Neural progenitor cell (in vitro differentiated cells): ENCODE data around the gene CXCL14. TPM values are rescaled to one million over a fixed set of nuclear protein-coding genes. Genes with fewer than 3 reads are reported as not detected.
A peak's percentile ranks its signal among the peaks of the same experiment; 100 is the strongest.

Source experiments
- DNase-seq: peaks from one replicate; pipeline ENCODE4 v3.0.0-alpha.2; 2016; ENCODE audit warnings: low spot score
- H2AFZ ChIP-seq: fragments of 200-600 bp; sonication (generic); replicated peaks from 2 replicates; pipeline ENCODE4 v1.6.1; 2016; ENCODE audit warnings: antibody characterized with exemption
- H3F3A ChIP-seq: fragments of 200-600 bp; sonication (generic); 2 replicates; pipeline ENCODE4 v1.6.1; 2016; ENCODE audit warnings: antibody characterized with exemption, low read depth
- H3K27ac ChIP-seq: fragments of 200-600 bp; sonication (generic); 2 replicates; pipeline ENCODE4 v1.5.1; 2016; ENCODE audit warnings: mild to moderate bottlenecking
- H3K27me3 ChIP-seq: fragments of 200-600 bp; sonication (generic); 2 replicates; pipeline ENCODE4 v1.6.1; 2016; ENCODE audit warnings: mild to moderate bottlenecking, moderate library complexity
- H3K36me3 ChIP-seq: fragments of 200-600 bp; sonication (generic); 2 replicates; pipeline ENCODE4 v1.5.1; 2016
- H3K4me1 ChIP-seq: fragments of 200-600 bp; sonication (generic); 2 replicates; pipeline ENCODE4 v1.6.1; 2016; ENCODE audit warnings: mixed run types
- H3K4me2 ChIP-seq: fragments of 200-600 bp; sonication (generic); 2 replicates; pipeline ENCODE4 v1.6.1; 2016
- H3K4me3 ChIP-seq: fragments of 200-600 bp; sonication (generic); 2 replicates; pipeline ENCODE4 v1.5.1; 2016
- H3K79me2 ChIP-seq: fragments of 200-600 bp; sonication (generic); 2 replicates; pipeline ENCODE4 v1.6.1; 2016; ENCODE audit warnings: low read depth
- H3K9ac ChIP-seq: fragments of 200-600 bp; sonication (generic); 2 replicates; pipeline ENCODE4 v1.6.1; 2016
- H3K9me3 ChIP-seq: fragments of 200-600 bp; sonication (generic); 2 replicates; pipeline ENCODE4 v1.5.1; 2016; ENCODE audit warnings: low read depth
- H4K20me1 ChIP-seq: fragments of 200-600 bp; sonication (generic); 2 replicates; pipeline ENCODE4 v1.6.1; 2016; ENCODE audit warnings: low read depth
- H3K27ac Mint-ChIP-seq: 3 replicates; pipeline ENCODE4 v1.8.0; 2021; ENCODE audit warnings: mixed read lengths
- H3K27me3 Mint-ChIP-seq: 2 replicates; pipeline ENCODE4 v1.8.0; 2022; ENCODE audit warnings: low read depth, mild to moderate bottlenecking, inconsistent platforms, moderate library complexity, mixed read lengths; ENCODE audit not compliant: insufficient read depth
- H3K36me3 Mint-ChIP-seq: 3 replicates; pipeline ENCODE4 v1.8.0; 2021; ENCODE audit warnings: mixed read lengths
- H3K4me1 Mint-ChIP-seq: 3 replicates; pipeline ENCODE4 v1.8.0; 2021; ENCODE audit warnings: mixed read lengths
- H3K4me3 Mint-ChIP-seq: 3 replicates; pipeline ENCODE4 v1.8.0; 2021; ENCODE audit warnings: mild to moderate bottlenecking, moderate library complexity, mixed read lengths
- H3K9me3 Mint-ChIP-seq: 3 replicates; pipeline ENCODE4 v1.8.0; 2020; ENCODE audit warnings: mixed read lengths
- CTCF ChIP-seq: fragments of 200-600 bp; sonication (generic); IDR thresholded peaks from 2 replicates; pipeline ENCODE4 v1.5.1; 2017; ENCODE audit warnings: antibody characterized with exemption, mild to moderate bottlenecking
- EZH2 ChIP-seq: fragments of 200-600 bp; sonication (generic); IDR thresholded peaks from 2 replicates; pipeline ENCODE4 v1.6.1; 2017; ENCODE audit warnings: antibody characterized with exemption, mild to moderate bottlenecking, moderate library complexity
- EZH2phosphoT487 ChIP-seq: fragments of 200-600 bp; sonication (generic); IDR thresholded peaks from 2 replicates; pipeline ENCODE4 v1.6.1; 2017; ENCODE audit warnings: antibody characterized with exemption
- total RNA-seq: library from RNA; depleted of rRNA; stranded (reverse); fragments of >200 nt; gene quantifications from 2 replicates; pipeline ENCODE4 v1.2.3, GENCODE V29; 2015; ENCODE audit warnings: low replicate concordance

Gene CXCL14
- total RNA-seq, 1 donor from 2014 or later, result 0.45 TPM

DNA sequence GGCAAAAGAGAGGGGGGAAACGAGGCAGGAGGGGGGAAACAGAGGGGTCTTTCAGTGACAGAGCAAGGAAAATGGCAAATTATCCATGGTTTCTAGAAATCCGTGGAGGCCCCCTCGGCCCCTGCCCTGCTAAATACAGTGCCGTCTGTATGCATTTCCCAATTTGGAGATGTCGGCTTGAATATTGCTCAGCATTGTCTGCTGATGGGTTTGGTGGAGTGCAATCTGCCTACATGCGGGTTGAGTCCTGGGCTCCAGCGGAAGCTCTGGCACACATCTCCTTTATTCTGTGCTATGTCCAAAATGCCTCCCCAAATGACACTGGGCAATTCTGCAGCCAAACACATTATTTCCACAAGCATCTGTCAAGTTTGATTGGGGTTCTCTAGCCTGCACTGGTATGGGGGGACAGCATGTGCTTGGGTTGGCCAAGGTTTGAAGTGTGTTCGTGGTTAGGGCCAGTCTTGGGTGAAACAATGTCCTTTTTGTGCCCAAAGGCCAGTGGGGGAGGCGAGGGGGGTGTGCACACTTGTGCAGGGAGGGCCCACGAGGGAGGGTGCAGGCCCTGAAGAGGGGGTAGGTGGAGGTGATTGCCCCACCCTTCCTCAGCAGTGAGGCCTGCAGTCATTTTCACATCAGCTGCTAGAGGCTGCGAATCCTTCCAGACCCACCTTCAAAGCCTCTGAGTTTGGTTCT lies 36.8 kb downstream of the CXCL14 start:
- TF ChIP-seq EZH2phosphoT487 (no peak), CTCF (no peak), EZH2 (no peak)

GRCh38 chr5:135539430-135540005 lies 39.3 kb downstream of the CXCL14 start:
- no peak overlapping the region for H2AFZ ChIP-seq
- Mint-ChIP-seq H3K27me3 (peaks cover 85% of the 10 kb centered on the region), H3K36me3 (peaks cover 2% of the 10 kb centered on the region), H3K4me1 (peaks cover 44% of the 10 kb centered on the region), H3K4me3 (no peak overlapping the region), H3K9me3 (peaks cover 20% of the 10 kb centered on the region), H3K27ac (no peak overlapping the region)
- H3F3A ChIP-seq, result peaks cover 43% of the 10 kb centered on the region
- no peak for DNase-seq
- no peaks in the 10 kb centered on the region for H3K79me2 ChIP-seq
- peaks cover 87% of the 10 kb centered on the region for H4K20me1 ChIP-seq
- TF ChIP-seq CTCF (no peak), EZH2 (no peak), EZH2phosphoT487 (no peak)
- no peak overlapping the region for H3K4me3 ChIP-seq
- H3K9me3 ChIP-seq, result no peaks in the 10 kb centered on the region
- H3K36me3 ChIP-seq, result no peaks in the 10 kb centered on the region
- H3K27me3 ChIP-seq, result peaks cover 100% of the 10 kb centered on the region
- no peak overlapping the region for H3K4me2 ChIP-seq
- no peak overlapping the region for H3K27ac ChIP-seq
- H3K9ac ChIP-seq, result no peak overlapping the region
- H3K4me1 ChIP-seq, result peaks cover 32% of the 10 kb centered on the region

More for the DNA sequence above, 36.8 kb downstream of the CXCL14 start:
- peak; percentile 31 for DNase-seq
- Histone ChIP-seq H3K79me2 (no peaks in the 10 kb centered on the region), H3K9me3 (no peaks in the 10 kb centered on the region), H3K4me2 (no peak overlapping the region), H3K4me1 (peaks cover 47% of the 10 kb centered on the region), H3K4me3 (no peak overlapping the region), H3K9ac (no peak overlapping the region), H2AFZ (no peak overlapping the region), H3F3A (peaks cover 48% of the 10 kb centered on the region), H3K27ac (no peak overlapping the region), H3K27me3 (peaks cover 100% of the 10 kb centered on the region), H3K36me3 (no peaks in the 10 kb centered on the region), H4K20me1 (peaks cover 90% of the 10 kb centered on the region)
- H3K27me3 Mint-ChIP-seq, result peaks cover 92% of the 10 kb centered on the region
- peaks cover 2% of the 10 kb centered on the region for H3K36me3 Mint-ChIP-seq
- peaks cover 15% of the 10 kb centered on the region for H3K9me3 Mint-ChIP-seq
- peak overlapping the region; percentile 20 for H3K4me3 Mint-ChIP-seq
- H3K4me1 Mint-ChIP-seq, result peaks cover 55% of the 10 kb centered on the region
- no peak overlapping the region for H3K27ac Mint-ChIP-seq

- H3K4me3 ChIP-seq, result no peak overlapping the region
- Mint-ChIP-seq H3K4me3 (peak overlapping the region; percentile 21), H3K36me3 (peaks cover 2% of the 10 kb centered on the region), H3K9me3 (peaks cover 20% of the 10 kb centered on the region), H3K4me1 (peaks cover 50% of the 10 kb centered on the region), H3K27me3 (peaks cover 87% of the 10 kb centered on the region), H3K27ac (no peak overlapping the region)
- H3F3A ChIP-seq, result peaks cover 42% of the 10 kb centered on the region
- DNase-seq, result no peak
- peaks cover 30% of the 10 kb centered on the region for H3K4me1 ChIP-seq
- H4K20me1 ChIP-seq, result peaks cover 87% of the 10 kb centered on the region
- peaks cover 100% of the 10 kb centered on the region for H3K27me3 ChIP-seq
- no peak overlapping the region for H3K27ac ChIP-seq
- no peak overlapping the region for H2AFZ ChIP-seq
- H3K9ac ChIP-seq, result no peak overlapping the region
- no peaks in the 10 kb centered on the region for H3K79me2 ChIP-seq
- H3K36me3 ChIP-seq, result no peaks in the 10 kb centered on the region
- no peak overlapping the region for H3K4me2 ChIP-seq
- TF ChIP-seq EZH2 (no peak), CTCF (no peak), EZH2phosphoT487 (no peak)
- no peaks in the 10 kb centered on the region for H3K9me3 ChIP-seq
These were observed 40.5 kb downstream of the CXCL14 start for GRCh38 chr5:135538261-135538660.
